ENCODE measurements around the gene MDM4.

The MDM4 gene

DNA sequence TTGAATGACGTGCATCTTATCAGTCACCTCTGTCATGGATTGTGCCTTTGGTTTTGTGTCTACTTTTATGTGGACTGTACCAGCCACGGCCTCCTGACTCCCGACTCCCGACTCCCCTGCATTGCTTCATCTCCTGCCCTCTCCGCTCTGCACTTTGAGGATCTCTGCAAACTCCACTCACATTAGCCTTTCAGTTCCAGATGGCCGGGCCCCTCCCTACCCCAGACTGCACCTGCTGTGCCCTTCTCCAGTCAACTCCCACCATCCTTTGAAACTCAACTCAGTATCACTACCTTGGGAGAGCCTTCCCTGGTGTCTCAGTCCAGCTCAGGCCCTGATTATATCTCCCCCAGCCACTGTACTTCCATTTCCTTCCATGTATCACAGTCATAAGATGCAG is 71.4 kb downstream of the MDM4 start:
- H3K27ac ChIP-seq (ENCODE audit: low read length): no peak overlapping the region
- H3K4me3 ChIP-seq (ENCODE audit: low read depth in 1 of 2, low read length in 2 of 2): no peak overlapping the region
- no peaks in the 10 kb centered on the region for H3K79me2 ChIP-seq (ENCODE audit: insufficient read depth, low read length)
- ATAC-seq (ENCODE audit: insufficient read depth, low read depth): no peak
- no peaks in the 10 kb centered on the region for H3K27me3 ChIP-seq (ENCODE audit: insufficient read depth, low read length, poor library complexity)
- H3K4me1 ChIP-seq (ENCODE audit: insufficient read depth, low read length): no peaks in the 10 kb centered on the region
- no peak overlapping the region for H2AFZ ChIP-seq (ENCODE audit: low read depth, low read length)
- H3K9ac ChIP-seq (ENCODE audit: low read depth, low read length): no peak overlapping the region
- no peaks in the 10 kb centered on the region for H3K9me3 ChIP-seq (ENCODE audit: insufficient read depth, low read length, severe bottlenecking)
- no peaks in the 10 kb centered on the region for H4K20me1 ChIP-seq (ENCODE audit: insufficient read depth, low read length)
- no peak for TF ChIP-seq EZH2 (IDR thresholded peaks at IDR 0.05; ENCODE audit: borderline replicate concordance, low read depth, low read length, severe bottlenecking)
- TF ChIP-seq, protein P1, sequence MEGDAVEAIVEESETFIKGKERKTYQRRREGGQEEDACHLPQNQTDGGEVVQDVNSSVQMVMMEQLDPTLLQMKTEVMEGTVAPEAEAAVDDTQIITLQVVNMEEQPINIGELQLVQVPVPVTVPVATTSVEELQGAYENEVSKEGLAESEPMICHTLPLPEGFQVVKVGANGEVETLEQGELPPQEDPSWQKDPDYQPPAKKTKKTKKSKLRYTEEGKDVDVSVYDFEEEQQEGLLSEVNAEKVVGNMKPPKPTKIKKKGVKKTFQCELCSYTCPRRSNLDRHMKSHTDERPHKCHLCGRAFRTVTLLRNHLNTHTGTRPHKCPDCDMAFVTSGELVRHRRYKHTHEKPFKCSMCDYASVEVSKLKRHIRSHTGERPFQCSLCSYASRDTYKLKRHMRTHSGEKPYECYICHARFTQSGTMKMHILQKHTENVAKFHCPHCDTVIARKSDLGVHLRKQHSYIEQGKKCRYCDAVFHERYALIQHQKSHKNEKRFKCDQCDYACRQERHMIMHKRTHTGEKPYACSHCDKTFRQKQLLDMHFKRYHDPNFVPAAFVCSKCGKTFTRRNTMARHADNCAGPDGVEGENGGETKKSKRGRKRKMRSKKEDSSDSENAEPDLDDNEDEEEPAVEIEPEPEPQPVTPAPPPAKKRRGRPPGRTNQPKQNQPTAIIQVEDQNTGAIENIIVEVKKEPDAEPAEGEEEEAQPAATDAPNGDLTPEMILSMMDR (IDR thresholded peaks at IDR 0.05; ENCODE audit: borderline replicate concordance, extremely low read depth, low read length, poor library complexity, severe bottlenecking): no peak
- no peaks in the 10 kb centered on the region for H3K36me3 ChIP-seq (ENCODE audit: insufficient read depth, low read length)
- H3K4me2 ChIP-seq (ENCODE audit: insufficient read depth, low read length): no peak overlapping the region
- DNase-seq: no peak

DNA sequence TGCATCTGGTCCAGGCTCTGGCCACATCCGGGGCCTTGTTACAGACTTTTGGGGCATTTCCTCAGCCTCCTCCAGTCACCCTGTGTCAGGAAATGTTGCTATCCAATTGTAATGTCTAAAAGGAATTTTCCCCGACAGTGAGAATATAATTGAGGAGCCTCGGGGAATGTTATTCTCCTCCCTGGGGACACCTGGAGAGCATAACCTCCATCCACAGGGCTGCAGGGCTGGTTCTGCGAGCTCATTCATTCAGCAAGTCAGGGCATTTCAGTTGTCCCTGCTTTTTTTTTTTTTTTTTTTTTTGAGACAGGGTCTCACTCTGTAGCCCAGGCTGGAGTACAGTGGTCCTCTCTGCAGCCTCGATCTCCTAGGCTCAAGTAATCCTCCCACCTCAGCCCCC is 72.6 kb downstream of the MDM4 start:
- Histone ChIP-seq H4K20me1 (ENCODE audit: insufficient read depth, low read length) (no peaks in the 10 kb centered on the region), H3K27me3 (ENCODE audit: insufficient read depth, low read length, poor library complexity) (no peaks in the 10 kb centered on the region), H3K4me1 (ENCODE audit: insufficient read depth, low read length) (no peaks in the 10 kb centered on the region), H3K9ac (ENCODE audit: low read depth, low read length) (no peak overlapping the region), H3K9me3 (ENCODE audit: insufficient read depth, low read length, severe bottlenecking) (no peaks in the 10 kb centered on the region), H3K79me2 (ENCODE audit: insufficient read depth, low read length) (no peaks in the 10 kb centered on the region), H3K4me2 (ENCODE audit: insufficient read depth, low read length) (no peak overlapping the region), H3K36me3 (ENCODE audit: insufficient read depth, low read length) (no peaks in the 10 kb centered on the region), H3K4me3 (ENCODE audit: low read depth in 1 of 2, low read length in 2 of 2) (no peak overlapping the region), H2AFZ (ENCODE audit: low read depth, low read length) (no peak overlapping the region), H3K27ac (ENCODE audit: low read length) (no peak overlapping the region)
- ATAC-seq (ENCODE audit: insufficient read depth, low read depth) (no peak), DNase-seq (no peak)
- TF ChIP-seq, protein P1 (IDR thresholded peaks at IDR 0.05; ENCODE audit: borderline replicate concordance, extremely low read depth, low read length, poor library complexity, severe bottlenecking): no peak
- no peak for TF ChIP-seq EZH2 (IDR thresholded peaks at IDR 0.05; ENCODE audit: borderline replicate concordance, low read depth, low read length, severe bottlenecking)

DNA sequence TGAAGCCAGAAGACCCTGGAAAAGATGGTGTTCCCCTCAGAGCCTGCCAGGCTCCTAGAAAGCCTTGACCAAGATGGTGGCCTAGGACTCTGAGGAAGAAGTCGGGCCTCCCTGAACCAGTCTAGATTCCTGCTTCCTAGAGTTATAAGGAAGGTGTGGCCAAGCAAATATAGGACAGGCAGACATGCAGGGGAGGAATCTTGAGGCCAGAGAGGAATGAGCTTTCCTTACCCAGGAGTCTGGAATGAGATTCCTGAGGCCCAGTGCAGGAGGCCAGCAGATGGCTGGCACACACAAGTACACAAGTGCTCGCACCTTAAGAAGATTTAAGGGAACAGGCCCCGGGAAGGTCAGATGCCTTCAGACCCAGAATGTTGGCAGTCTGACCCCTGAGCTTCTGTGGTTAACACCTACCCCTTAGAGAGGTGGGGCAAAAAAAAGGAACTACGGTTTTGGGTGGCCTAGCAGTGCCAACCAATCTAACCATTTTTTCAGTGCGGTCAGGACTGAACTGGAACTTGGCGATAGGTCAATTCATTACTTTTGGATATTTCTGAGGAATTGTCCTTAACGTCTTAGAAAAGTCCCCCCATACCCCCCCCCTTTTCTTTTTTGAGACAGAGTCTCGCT is 73.3 kb downstream of the MDM4 start:
- Histone ChIP-seq H3K4me3 (ENCODE audit: low read depth in 1 of 2, low read length in 2 of 2) (no peak overlapping the region), H3K4me2 (ENCODE audit: insufficient read depth, low read length) (no peak overlapping the region), H3K27me3 (ENCODE audit: insufficient read depth, low read length, poor library complexity) (no peaks in the 10 kb centered on the region), H3K36me3 (ENCODE audit: insufficient read depth, low read length) (no peaks in the 10 kb centered on the region), H3K9ac (ENCODE audit: low read depth, low read length) (no peak overlapping the region), H3K27ac (ENCODE audit: low read length) (no peak overlapping the region), H3K79me2 (ENCODE audit: insufficient read depth, low read length) (no peaks in the 10 kb centered on the region), H3K4me1 (ENCODE audit: insufficient read depth, low read length) (no peaks in the 10 kb centered on the region), H4K20me1 (ENCODE audit: insufficient read depth, low read length) (no peaks in the 10 kb centered on the region), H2AFZ (ENCODE audit: low read depth, low read length) (no peak overlapping the region), H3K9me3 (ENCODE audit: insufficient read depth, low read length, severe bottlenecking) (no peaks in the 10 kb centered on the region)
- no peak for ATAC-seq (ENCODE audit: insufficient read depth, low read depth)
- DNase-seq: no peak
- TF ChIP-seq EZH2 (IDR thresholded peaks at IDR 0.05; ENCODE audit: borderline replicate concordance, low read depth, low read length, severe bottlenecking): no peak
- TF ChIP-seq, protein P1 (IDR thresholded peaks at IDR 0.05; ENCODE audit: borderline replicate concordance, extremely low read depth, low read length, poor library complexity, severe bottlenecking): no peak
